Astrocyte of the cerebellum (primary cell): ENCODE results near the gene IPCEF1.

ENCODE experiments used
- DNase-seq: peaks from one replicate; pipeline ENCODE4 v3.0.0-alpha.2; 2011; ENCODE audit warnings: low read depth
- H3K4me3 ChIP-seq: 2 replicates; pipeline ENCODE4 v1.5.1; 2011; ENCODE audit warnings: mild to moderate bottlenecking, low read depth, low read length, moderate library complexity
- CTCF ChIP-seq: IDR thresholded peaks from 2 replicates; pipeline ENCODE4 v1.5.1; 2012; ENCODE audit warnings: low read length, low read depth, moderate library complexity, mild to moderate bottlenecking; ENCODE audit errors: missing control alignments
- in situ Hi-C: cut with HindIII; loops from 2 replicates; pipeline ENCODE4 v1.10.0; 2017; ENCODE audit warnings: low sequenced_read_pairs

The IPCEF1 gene

GRCh38 chr6:154159126-154159525 is 197.5 kb downstream of the IPCEF1 start:
- no peak for TF ChIP-seq CTCF
- no peak for DNase-seq
- no peak overlapping the region for H3K4me3 ChIP-seq
- in situ Hi-C loops: loop anchor here (25.0 kb wide), 1 partner anchor 228 kb away; no protein-coding TSS in a partner anchor

- in situ Hi-C loops: loop anchor here (25.0 kb wide), 1 partner anchor 230 kb away; no protein-coding TSS in a partner anchor
- TF ChIP-seq CTCF: no peak
- no peak for DNase-seq
- no peak overlapping the region for H3K4me3 ChIP-seq
Measured at GRCh38 chr6:154157706-154158105, 198.9 kb downstream of the IPCEF1 start.

- DNase-seq: no peak
- no peak for TF ChIP-seq CTCF
- in situ Hi-C loops: loop anchor here (25.0 kb wide), 1 partner anchor 230 kb away; no protein-coding TSS in a partner anchor
- H3K4me3 ChIP-seq: no peak overlapping the region
Measured at GRCh38 chr6:154157082-154157481, 199.5 kb downstream of the IPCEF1 start.

- no peak for DNase-seq
- in situ Hi-C loops: loop anchor here (25.0 kb wide), 1 partner anchor 231 kb away; no protein-coding TSS in a partner anchor
- H3K4me3 ChIP-seq: no peak overlapping the region
- peak; percentile 78 for TF ChIP-seq CTCF
Measured at GRCh38 chr6:154156135-154156896, 200.3 kb downstream of the IPCEF1 start.

- in situ Hi-C loops: loop anchor here (25.0 kb wide), 1 partner anchor 233 kb away; no protein-coding TSS in a partner anchor
Measured at GRCh38 chr6:154154389-154154967, 202.1 kb downstream of the IPCEF1 start.

GRCh38 chr6:154143753-154144152 is 212.8 kb downstream of the IPCEF1 start:
- in situ Hi-C loops: no loop called here
- H3K4me3 ChIP-seq: no peak overlapping the region
- no peak for DNase-seq
- TF ChIP-seq CTCF: no peak

More at GRCh38 chr6:154154389-154154967, 202.1 kb downstream of the IPCEF1 start:
- H3K4me3 ChIP-seq: no peak overlapping the region
- TF ChIP-seq CTCF: peak; percentile 60
- DNase-seq: peak; percentile 81
